PFSK-1 (cell line): Measurements from ENCODE around the gene VSIG1.

ENCODE experiments used
- SIN3A ChIP-seq: IDR thresholded peaks from 2 replicates; pipeline ENCODE4 v1.6.1; 2012; ENCODE audit warnings: mild to moderate bottlenecking, low read length, moderate library complexity, borderline replicate concordance; ENCODE audit not compliant: insufficient read depth
- TAF1 ChIP-seq: IDR thresholded peaks from 2 replicates; pipeline ENCODE4 v1.6.1; 2012; ENCODE audit warnings: low read length, control low read depth, borderline replicate concordance; ENCODE audit not compliant: insufficient read depth

DNA sequence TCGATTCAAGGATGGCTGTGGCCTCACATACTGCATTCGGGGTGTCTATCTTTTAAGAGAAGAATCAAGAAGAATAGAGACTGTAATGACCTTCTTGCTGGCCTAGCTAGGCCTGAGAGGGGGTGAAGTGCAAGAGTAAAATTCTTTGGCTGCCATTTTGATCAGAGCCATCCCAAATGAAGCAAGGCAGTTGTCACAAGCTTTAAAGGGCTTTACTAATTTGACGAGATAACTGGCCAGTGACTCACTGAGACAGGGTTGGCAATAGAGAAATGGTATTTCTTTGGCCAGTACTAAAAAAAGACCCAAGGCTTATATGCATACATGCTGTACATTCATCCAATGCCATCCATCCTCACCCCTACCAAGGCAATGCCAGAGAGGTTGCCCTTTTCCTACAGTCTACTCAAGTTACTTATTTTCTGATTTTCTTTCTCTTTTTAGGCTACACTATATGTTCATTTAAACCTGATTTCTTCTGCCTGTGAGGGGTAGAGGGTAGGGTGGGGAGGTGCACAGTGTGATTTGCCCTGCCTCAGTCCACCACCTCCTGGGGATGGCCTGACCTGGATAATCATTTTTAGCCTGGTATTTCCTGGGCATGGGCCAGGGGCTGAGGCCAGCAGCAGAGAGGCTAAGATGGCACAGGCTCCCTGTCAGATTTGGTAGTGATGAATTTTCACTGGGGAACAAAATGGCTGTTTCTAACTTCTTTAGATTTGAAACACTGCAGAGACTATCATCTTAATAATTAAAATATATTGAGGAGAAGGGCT, 78.9 kb downstream of the VSIG1 start:
- TF ChIP-seq TAF1 (no peak), SIN3A (no peak)
